Bronchial epithelial cell (primary cell): ENCODE data around the gene MGAT1. TPM values are rescaled to one million over a fixed set of nuclear protein-coding genes. Genes with fewer than 3 reads are reported as not detected.

Experiments
- DNase-seq: peaks from one replicate; pipeline ENCODE4 v3.0.0-alpha.2; 2010; ENCODE audit warnings: low read depth
- FAIRE-seq: peaks from 2 replicates; lab custom pipeline; 2011; peaks lifted over from hg19 to GRCh38; lab: Jason Lieb, UNC
- H3K27me3 ChIP-seq: 2 replicates; pipeline ENCODE4 v1.5.1; 2011; ENCODE audit warnings: low read length; ENCODE audit not compliant: control insufficient read depth, insufficient read depth
- H3K36me3 ChIP-seq: 2 replicates; pipeline ENCODE4 v1.5.1; 2011; ENCODE audit warnings: low read length; ENCODE audit not compliant: control insufficient read depth, insufficient read depth
- H3K4me3 ChIP-seq: 2 replicates; pipeline ENCODE4 v1.5.1; 2011; ENCODE audit warnings: mild to moderate bottlenecking, low read depth, low read length, control low read depth
- total RNA-seq: library from RNA; depleted of rRNA; stranded (reverse); fragments of >200 nt; gene quantifications from 2 replicates; pipeline ENCODE4 v1.2.1, GENCODE V29; 2014
- TF ChIP-seq, protein P1 (sequence below): IDR thresholded peaks from 2 replicates; pipeline ENCODE4 v1.5.1; 2011; ENCODE audit warnings: mild to moderate bottlenecking, moderate library complexity, low read length, control low read depth, inconsistent platforms; ENCODE audit not compliant: insufficient read depth, severe bottlenecking

MGAT1 gene
- total RNA-seq, 1 donor from 2014 or later, result 62.1 TPM

DNA sequence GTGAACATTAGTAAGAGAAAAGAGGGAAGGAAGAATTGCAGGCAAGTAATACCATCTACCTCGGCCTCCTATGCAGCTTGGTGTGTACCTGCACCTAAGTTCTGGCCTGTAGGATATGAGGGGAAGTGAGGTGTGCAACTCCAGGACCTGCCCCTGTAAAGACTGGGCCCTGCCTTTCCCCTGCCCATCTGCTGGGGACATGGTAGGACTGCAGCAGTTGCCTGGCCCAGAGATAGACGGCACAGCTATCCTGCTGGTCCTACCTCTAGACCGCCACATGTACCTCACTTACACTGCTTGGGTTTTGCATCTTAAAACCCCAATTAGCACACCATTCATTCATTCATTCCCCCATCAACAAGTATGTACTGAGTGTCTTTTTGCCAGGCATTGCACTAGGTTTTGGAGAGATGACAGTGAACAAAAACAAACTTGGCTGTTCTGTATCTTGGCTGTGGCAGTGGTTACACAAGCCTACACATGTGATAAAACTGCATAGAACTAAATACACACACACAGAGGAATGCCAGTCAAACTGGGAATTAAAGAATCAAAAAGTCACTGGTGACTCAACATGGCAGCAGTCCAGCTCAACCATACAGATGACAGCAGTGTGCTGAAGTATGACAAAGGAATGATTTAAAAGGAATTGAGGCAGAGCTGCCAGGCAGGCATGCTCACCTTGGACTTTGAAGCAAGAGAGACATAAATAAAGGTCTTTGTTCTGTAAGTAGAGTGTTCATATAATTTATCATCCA, 23.3 kb upstream of the MGAT1 start:
- no peak overlapping the region for H3K4me3 ChIP-seq
- DNase-seq (peak; percentile 98), FAIRE-seq (no peak)
- H3K27me3 ChIP-seq, result no peaks in the 10 kb centered on the region
- TF ChIP-seq, protein P1, sequence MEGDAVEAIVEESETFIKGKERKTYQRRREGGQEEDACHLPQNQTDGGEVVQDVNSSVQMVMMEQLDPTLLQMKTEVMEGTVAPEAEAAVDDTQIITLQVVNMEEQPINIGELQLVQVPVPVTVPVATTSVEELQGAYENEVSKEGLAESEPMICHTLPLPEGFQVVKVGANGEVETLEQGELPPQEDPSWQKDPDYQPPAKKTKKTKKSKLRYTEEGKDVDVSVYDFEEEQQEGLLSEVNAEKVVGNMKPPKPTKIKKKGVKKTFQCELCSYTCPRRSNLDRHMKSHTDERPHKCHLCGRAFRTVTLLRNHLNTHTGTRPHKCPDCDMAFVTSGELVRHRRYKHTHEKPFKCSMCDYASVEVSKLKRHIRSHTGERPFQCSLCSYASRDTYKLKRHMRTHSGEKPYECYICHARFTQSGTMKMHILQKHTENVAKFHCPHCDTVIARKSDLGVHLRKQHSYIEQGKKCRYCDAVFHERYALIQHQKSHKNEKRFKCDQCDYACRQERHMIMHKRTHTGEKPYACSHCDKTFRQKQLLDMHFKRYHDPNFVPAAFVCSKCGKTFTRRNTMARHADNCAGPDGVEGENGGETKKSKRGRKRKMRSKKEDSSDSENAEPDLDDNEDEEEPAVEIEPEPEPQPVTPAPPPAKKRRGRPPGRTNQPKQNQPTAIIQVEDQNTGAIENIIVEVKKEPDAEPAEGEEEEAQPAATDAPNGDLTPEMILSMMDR, result no peak
- H3K36me3 ChIP-seq, result no peaks in the 10 kb centered on the region

DNA sequence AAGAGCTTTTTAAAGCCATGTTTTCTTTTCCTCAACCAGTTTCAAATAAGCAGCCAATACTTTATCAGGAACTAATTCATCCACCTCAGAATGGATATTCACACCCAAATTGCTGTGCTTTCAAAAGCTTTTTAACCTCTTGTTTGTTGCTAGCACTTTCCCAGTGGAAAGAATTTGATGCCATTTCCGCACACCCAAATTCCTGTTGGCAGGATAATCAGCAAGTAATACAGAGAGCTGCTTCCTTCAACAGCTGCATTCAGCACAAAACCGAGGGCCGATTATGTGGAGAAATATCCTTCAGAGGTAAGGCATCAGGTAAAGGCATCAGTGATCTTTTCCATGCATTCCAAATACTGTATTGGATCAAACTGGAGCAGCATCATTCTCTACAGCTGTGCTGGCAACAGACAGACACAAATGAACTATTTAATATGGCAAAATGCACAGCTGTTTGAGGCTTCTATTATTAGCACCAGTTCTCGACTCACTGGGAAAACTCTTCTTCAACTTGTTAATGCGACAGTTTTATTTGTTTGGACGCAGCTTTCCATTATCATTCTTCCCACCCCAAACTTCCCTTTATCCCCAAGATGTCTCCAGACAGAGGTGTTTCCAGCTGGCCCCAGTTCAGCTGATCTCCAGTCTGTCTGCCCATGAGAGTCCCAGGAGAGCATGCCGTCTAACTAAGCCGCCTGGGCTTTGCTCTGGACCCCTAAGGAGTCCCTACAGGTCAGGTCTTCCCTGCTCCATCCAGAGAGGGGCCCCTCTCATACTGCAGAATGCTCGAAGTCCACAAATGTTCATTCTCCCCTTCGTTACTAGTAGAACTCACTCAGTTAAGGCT, 22.2 kb upstream of the MGAT1 start:
- no peak overlapping the region for H3K4me3 ChIP-seq
- TF ChIP-seq, protein P1, result no peak
- DNase-seq (no peak), FAIRE-seq (no peak)
- H3K27me3 ChIP-seq, result no peaks in the 10 kb centered on the region
- no peaks in the 10 kb centered on the region for H3K36me3 ChIP-seq

DNA sequence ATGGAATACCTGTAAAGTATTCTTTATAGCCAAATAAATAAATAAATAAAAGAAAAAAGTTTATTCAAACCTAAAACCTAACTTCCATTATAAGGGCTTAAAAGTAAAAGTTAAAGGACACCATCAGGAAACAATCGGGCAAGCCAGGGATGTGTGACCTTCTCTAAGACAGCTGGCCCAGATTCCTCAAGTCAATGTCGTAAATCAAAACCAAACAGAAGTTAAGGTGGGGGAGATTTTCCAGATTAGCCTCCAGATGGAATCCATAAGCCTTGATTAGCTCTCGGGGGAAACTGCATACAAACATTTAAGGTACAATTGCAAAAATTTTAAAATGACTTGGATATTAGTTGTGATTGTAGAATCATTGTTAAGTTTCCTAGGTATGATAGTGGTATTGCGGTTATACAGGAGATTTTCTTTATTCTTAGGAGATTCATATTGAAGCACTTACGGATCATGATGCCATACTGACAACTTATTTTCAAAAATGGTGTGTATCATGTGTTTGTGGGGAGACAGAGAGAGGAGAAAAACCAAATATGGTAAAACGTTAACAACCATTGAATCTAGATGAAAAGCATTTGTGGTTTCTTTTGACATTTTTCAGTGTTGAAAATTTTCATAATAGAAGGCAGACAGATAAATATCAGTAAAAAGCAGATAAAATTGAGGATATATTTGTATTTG, 21.5 kb upstream of the MGAT1 start:
- FAIRE-seq (no peak), DNase-seq (no peak)
- Histone ChIP-seq H3K27me3 (no peaks in the 10 kb centered on the region), H3K4me3 (no peak overlapping the region), H3K36me3 (no peaks in the 10 kb centered on the region)
- TF ChIP-seq, protein P1, result no peak

DNA sequence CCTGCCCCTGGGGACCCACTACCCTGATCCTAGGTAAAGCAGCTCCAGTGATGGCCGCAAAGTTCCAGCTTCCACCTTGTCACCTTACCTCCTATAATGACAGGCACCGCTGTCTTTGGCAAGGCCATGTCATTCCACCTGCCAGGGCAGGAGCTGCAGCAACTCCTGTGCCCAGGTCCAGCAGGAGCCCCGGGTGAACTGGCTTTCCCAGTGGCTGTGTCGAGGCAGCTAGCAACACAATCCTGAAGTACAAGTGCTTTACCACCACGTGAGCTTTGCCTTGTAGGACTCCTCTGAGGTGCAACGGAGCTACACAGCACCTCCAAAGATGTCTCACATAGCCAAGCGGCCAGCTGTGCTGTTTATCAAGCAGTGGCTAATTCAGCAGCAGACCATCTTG, 20.7 kb upstream of the MGAT1 start:
- Histone ChIP-seq H3K4me3 (no peak overlapping the region), H3K27me3 (no peaks in the 10 kb centered on the region), H3K36me3 (no peaks in the 10 kb centered on the region)
- FAIRE-seq, result no peak
- TF ChIP-seq, protein P1, result no peak
- no peak for DNase-seq

DNA sequence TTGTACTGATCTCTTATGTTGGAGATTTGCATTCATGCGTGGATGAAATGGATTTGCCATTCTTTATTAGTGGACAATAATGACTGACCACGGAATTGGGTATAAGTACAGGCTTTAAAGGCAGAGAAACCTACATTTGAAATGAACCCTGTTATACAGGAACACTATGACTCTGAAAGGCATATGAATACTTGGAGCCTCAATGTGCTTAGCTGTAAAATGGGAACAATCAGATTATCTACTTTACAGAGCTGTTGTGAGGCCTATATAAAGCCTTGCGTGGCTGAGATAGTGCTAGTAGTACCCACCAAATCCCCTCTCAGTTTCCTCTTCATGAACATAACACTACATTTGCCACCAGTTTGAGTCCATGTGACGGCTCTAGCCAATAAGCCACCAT, 18.9 kb upstream of the MGAT1 start:
- TF ChIP-seq, protein P1, result no peak
- FAIRE-seq (no peak), DNase-seq (no peak)
- Histone ChIP-seq H3K27me3 (no peaks in the 10 kb centered on the region), H3K36me3 (no peaks in the 10 kb centered on the region), H3K4me3 (no peak overlapping the region)
